ENCODE measurements around the gene RNF123. TPM values are rescaled to one million over a fixed set of nuclear protein-coding genes. Genes with fewer than 3 reads are reported as not detected.

The RNF123 gene
- total RNA-seq, 1 donor from 2014 or later: 17.6 TPM

Other genes starting within 250 kb of the RNF123 start
- gene DAG1, start 219.3 kb upstream of the RNF123 start, total RNA-seq: 20.3 and 26.9 TPM in 2 replicates
- gene BSN, start 135.1 kb upstream of the RNF123 start, total RNA-seq: under 0.01 TPM in 1 of 2 replicates, not detected in the other
- 156 and 163 TPM in 2 replicates for gene APEH, start 15.2 kb upstream of the RNF123 start, total RNA-seq
- 4.7 and 7.6 TPM in 2 replicates for gene MST1, start 83 bp upstream of the RNF123 start, total RNA-seq
- not detected in 2 replicates for gene AMIGO3, start 30.1 kb downstream of the RNF123 start, total RNA-seq
- gene GMPPB, start 34.4 kb downstream of the RNF123 start, total RNA-seq: 28.4 and 57.7 TPM in 2 replicates
- 20.3 and 27.1 TPM in 2 replicates for gene IP6K1, start 97.0 kb downstream of the RNF123 start, total RNA-seq
- gene CDHR4, start 110.3 kb downstream of the RNF123 start, total RNA-seq: not detected in 2 replicates
- gene INKA1, start 113.7 kb downstream of the RNF123 start, total RNA-seq: 19.5 and 21.6 TPM in 2 replicates
- gene UBA7, start 124.4 kb downstream of the RNF123 start, total RNA-seq: 0.53 and 0.64 TPM in 2 replicates
- 0.79 and 1.2 TPM in 2 replicates for gene TRAIP, start 167.0 kb downstream of the RNF123 start, total RNA-seq
- 0.13 and 0.26 TPM in 2 replicates for gene CAMKV, start 180.3 kb downstream of the RNF123 start, total RNA-seq
- gene MST1R, start 214.3 kb downstream of the RNF123 start, total RNA-seq: 20.4 and 33.7 TPM in 2 replicates
- gene MON1A, start 240.3 kb downstream of the RNF123 start, total RNA-seq: 9.1 and 15.8 TPM in 2 replicates